Measurements from ENCODE around the gene HSD17B3.
"Not testable (repeated sequence)": the region's sequence is repeated elsewhere in the genome, so short reads cannot be mapped to it uniquely, and the experiment has no call there.

HSD17B3 gene

GRCh38 chr9:96306958-96307357, 5.0 kb upstream of the HSD17B3 start:
- DNase-seq (ENCODE audit: low read depth in 2 of 2) = not testable (repeated sequence)

- DNase-seq (ENCODE audit: low read depth in 2 of 2) = no peak
Measured at GRCh38 chr9:96305171-96305570, 3.2 kb upstream of the HSD17B3 start.

- DNase-seq (ENCODE audit: low read depth in 2 of 2) = no peak
Measured at GRCh38 chr9:96304230-96304629, 2.3 kb upstream of the HSD17B3 start.

- DNase-seq (ENCODE audit: low read depth in 2 of 2) = no peak
Measured at GRCh38 chr9:96299823-96300222, 2.2 kb downstream of the HSD17B3 start.

GRCh38 chr9:96294159-96294545, 7.8 kb downstream of the HSD17B3 start:
- DNase-seq (ENCODE audit: low read depth in 2 of 2) = no peak

GRCh38 chr9:96293498-96294158, 8.3 kb downstream of the HSD17B3 start:
- DNase-seq (ENCODE audit: low read depth in 2 of 2) = no peak

GRCh38 chr9:96289392-96289791, 12.6 kb downstream of the HSD17B3 start:
- no peak for DNase-seq (ENCODE audit: low read depth in 2 of 2)

GRCh38 chr9:96281641-96282040, 20.3 kb downstream of the HSD17B3 start:
- no peak for DNase-seq (ENCODE audit: low read depth in 2 of 2)

- no peak for DNase-seq (ENCODE audit: low read depth in 2 of 2)
Measured at GRCh38 chr9:96279932-96280331, 22.0 kb downstream of the HSD17B3 start.

GRCh38 chr9:96274939-96275338, 27.0 kb downstream of the HSD17B3 start:
- DNase-seq (ENCODE audit: low read depth in 2 of 2) = no peak

GRCh38 chr9:96270236-96270744, 31.7 kb downstream of the HSD17B3 start:
- no peak for DNase-seq (ENCODE audit: low read depth in 2 of 2)

GRCh38 chr9:96258967-96259366, 43.0 kb downstream of the HSD17B3 start:
- no peak for DNase-seq (ENCODE audit: low read depth in 2 of 2)

- no peak for DNase-seq (ENCODE audit: low read depth in 2 of 2)
Measured at GRCh38 chr9:96256800-96257199, 45.2 kb downstream of the HSD17B3 start.

- DNase-seq (ENCODE audit: low read depth in 2 of 2) = no peak
Measured at GRCh38 chr9:96255698-96256097, 46.3 kb downstream of the HSD17B3 start.

GRCh38 chr9:96253059-96253696, 48.8 kb downstream of the HSD17B3 start:
- DNase-seq (ENCODE audit: low read depth in 2 of 2) = no peak

- no peak for DNase-seq (ENCODE audit: low read depth in 2 of 2)
Measured at GRCh38 chr9:96251451-96251850, 50.5 kb downstream of the HSD17B3 start.

GRCh38 chr9:96249746-96250145, 52.2 kb downstream of the HSD17B3 start:
- DNase-seq (ENCODE audit: low read depth in 2 of 2) = no peak

GRCh38 chr9:96246267-96246671, 55.7 kb downstream of the HSD17B3 start:
- DNase-seq (ENCODE audit: low read depth in 2 of 2) = no peak

GRCh38 chr9:96245399-96245798, 56.6 kb downstream of the HSD17B3 start:
- DNase-seq (ENCODE audit: low read depth in 2 of 2) = no peak

- DNase-seq (ENCODE audit: low read depth in 2 of 2) = no peak
Measured at GRCh38 chr9:96243778-96244177, 58.2 kb downstream of the HSD17B3 start.

- DNase-seq (ENCODE audit: low read depth in 2 of 2) = no peak
Measured at GRCh38 chr9:96242811-96243210, 59.2 kb downstream of the HSD17B3 start.

- peak; percentile 50 to 55 for DNase-seq (ENCODE audit: low read depth in 2 of 2)
Measured at GRCh38 chr9:96241391-96241809, 60.6 kb downstream of the HSD17B3 start.

GRCh38 chr9:96236854-96237550, 65.0 kb downstream of the HSD17B3 start:
- DNase-seq (ENCODE audit: low read depth in 2 of 2) = no peak

Measured in stimulated activated CD8-positive, alpha-beta memory T cell treated with anti-CD3 and anti-CD28 coated beads, Interleukin-2, amount 100 ng/mL, for 48 hours (primary cell).